Measurements from ENCODE around the gene TTC9C. TPM values are rescaled to one million over a fixed set of nuclear protein-coding genes. Genes with fewer than 3 reads are reported as not detected.

TTC9C gene
- total RNA-seq, 4 donors from 2014 or later: 6.7 to 27.0 (median 17.0) TPM

GRCh38 chr11:62708793-62709192 is 19.5 kb upstream of the TTC9C start:
- 0 to 2% methylated on average over 2 to 7 of the region's 7 CpGs for WGBS, 2 donors (ENCODE audit: low coverage in 1 of 2)
- in situ Hi-C loops (cut with MboI; ENCODE audit: low pct_ligation_motif_present in 1 of 4, low pct_unique_long_range_greater_than_20kb in 1 of 4, low sequenced_read_pairs in 3 of 4) (no loop called here), intact Hi-C loops (cut with DNase I; ENCODE audit: low total_unique reads) (no loop called here)
- H3K36me3 ChIP-seq: peaks cover 0 to 14% (median 0%) of the 10 kb centered on the region in 4 donors
- H3K4me1 ChIP-seq: peaks cover 33 to 57% (median 40%) of the 10 kb centered on the region in 4 donors
- H3K9me3 ChIP-seq: no peaks in the 10 kb centered on the region
- peak overlapping the region; percentile 93 to 98 (median 96) for H3K27ac ChIP-seq
- TF ChIP-seq EP300 (IDR thresholded peaks at IDR 0.05; ENCODE audit: low read depth) (no peak), POLR2A (IDR thresholded peaks at IDR 0.05) (no peak), CTCF (IDR thresholded peaks at IDR 0.05) (no peak), POLR2AphosphoS5 (IDR thresholded peaks at IDR 0.05) (no peak)
- peak; percentile 54 for DNase-seq
- H3K4me3 ChIP-seq: peak overlapping the region; percentile 30 to 71 (median 51)
- no peaks in the 10 kb centered on the region for H3K27me3 ChIP-seq

- DNase-seq: peak; percentile 98
- H3K9me3 ChIP-seq: no peaks in the 10 kb centered on the region
- no peaks in the 10 kb centered on the region for H3K27me3 ChIP-seq
- 0 to 2% methylated on average over 15 to 47 of the region's 47 CpGs for WGBS, 2 donors (ENCODE audit: low coverage in 1 of 2)
- in situ Hi-C loops (cut with MboI; ENCODE audit: low pct_ligation_motif_present in 1 of 4, low pct_unique_long_range_greater_than_20kb in 1 of 4, low sequenced_read_pairs in 3 of 4) (no loop called here), intact Hi-C loops (cut with DNase I; ENCODE audit: low total_unique reads) (no loop called here)
- TF ChIP-seq POLR2AphosphoS5 (IDR thresholded peaks at IDR 0.05): peak; percentile 45 to 91 (median 88)
- TF ChIP-seq EP300 (IDR thresholded peaks at IDR 0.05; ENCODE audit: low read depth): no peak
- TF ChIP-seq POLR2A (IDR thresholded peaks at IDR 0.05): peak; percentile 92
- TF ChIP-seq CTCF (IDR thresholded peaks at IDR 0.05): peak in 3 of 5 experiments; percentile 15 to 30 (median 17)
- H3K4me3 ChIP-seq: peak overlapping the region; percentile 50 to 71 (median 53)
- peaks cover 33 to 63% (median 40%) of the 10 kb centered on the region in 4 donors for H3K4me1 ChIP-seq
- peaks cover 0 to 20% (median 0%) of the 10 kb centered on the region in 4 donors for H3K36me3 ChIP-seq
- H3K27ac ChIP-seq: peak overlapping the region; percentile 93 to 98 (median 96)
Observed at GRCh38 chr11:62709247-62710000, 18.9 kb upstream of the TTC9C start.

GRCh38 chr11:62710001-62710345 is 18.3 kb upstream of the TTC9C start:
- WGBS, 2 donors (ENCODE audit: low coverage in 1 of 2): 62% methylated on average over 7 of the region's 7 CpGs; no CpG with 5 or more reads in 1 of the 2 donors
- H3K9me3 ChIP-seq: no peaks in the 10 kb centered on the region
- peak overlapping the region; percentile 93 to 98 (median 96) for H3K27ac ChIP-seq
- H3K4me3 ChIP-seq: peak overlapping the region; percentile 50 to 71 (median 53)
- DNase-seq: no peak
- in situ Hi-C loops (cut with MboI; ENCODE audit: low pct_ligation_motif_present in 1 of 4, low pct_unique_long_range_greater_than_20kb in 1 of 4, low sequenced_read_pairs in 3 of 4): no loop called here
- no peaks in the 10 kb centered on the region for H3K27me3 ChIP-seq
- peaks cover 32 to 62% (median 36%) of the 10 kb centered on the region in 4 donors for H3K4me1 ChIP-seq
- H3K36me3 ChIP-seq: peaks cover 0 to 24% (median 0%) of the 10 kb centered on the region in 4 donors
- TF ChIP-seq CTCF (IDR thresholded peaks at IDR 0.05) (no peak), EP300 (IDR thresholded peaks at IDR 0.05; ENCODE audit: low read depth) (no peak), POLR2A (IDR thresholded peaks at IDR 0.05) (no peak), POLR2AphosphoS5 (IDR thresholded peaks at IDR 0.05) (no peak)
- intact Hi-C loops (cut with DNase I; ENCODE audit: low total_unique reads): no loop called here

GRCh38 chr11:62712276-62712812 is 15.9 kb upstream of the TTC9C start:
- Histone ChIP-seq H3K36me3 (peaks cover 0 to 48% (median 9%) of the 10 kb centered on the region in 4 donors), H3K4me3 (no peak overlapping the region), H3K27ac (peak overlapping the region; percentile 62 to 68 (median 66)), H3K27me3 (no peaks in the 10 kb centered on the region), H3K4me1 (peaks cover 14 to 46% (median 22%) of the 10 kb centered on the region in 4 donors), H3K9me3 (no peaks in the 10 kb centered on the region)
- in situ Hi-C loops (cut with MboI; ENCODE audit: low pct_ligation_motif_present in 1 of 4, low pct_unique_long_range_greater_than_20kb in 1 of 4, low sequenced_read_pairs in 3 of 4): no loop called here
- no peak for DNase-seq
- WGBS, 2 donors (ENCODE audit: low coverage in 1 of 2): 77 to 87% methylated on average over 4 to 6 of the region's 6 CpGs
- intact Hi-C loops (cut with DNase I; ENCODE audit: low total_unique reads): no loop called here
- TF ChIP-seq EP300 (IDR thresholded peaks at IDR 0.05; ENCODE audit: low read depth) (no peak), POLR2A (IDR thresholded peaks at IDR 0.05) (no peak), CTCF (IDR thresholded peaks at IDR 0.05) (no peak), POLR2AphosphoS5 (IDR thresholded peaks at IDR 0.05) (no peak)

Measured in transverse colon (tissue), 4 donors.